Naive thymus-derived CD4-positive, alpha-beta T cell (primary cell): Measurements from ENCODE around the gene GMCL1. TPM values are rescaled to one million over a fixed set of nuclear protein-coding genes. Genes with fewer than 3 reads are reported as not detected.

Experiments
- ATAC-seq: fragments of 150-1000 bp; cut with Tn5 transposase; 2 replicates; pipeline ENCODE4 v1.10.0; 2021; ENCODE audit warnings: mild to moderate bottlenecking, moderate library complexity
- CTCF ChIA-PET: fragments of 350-600 bp; sonication (Branson Sonifier 250); formaldehyde crosslinking; loops from one replicate; lab custom pipeline; 2021; ENCODE audit warnings: antibody characterized with exemption; lab: Charles Lee
- POLR2A ChIA-PET: fragments of 350-600 bp; sonication (Branson Sonifier 250); formaldehyde crosslinking; loops from one replicate; lab custom pipeline; 2021; ENCODE audit warnings: antibody characterized with exemption, inconsistent platforms; lab: Charles Lee
- DNase-seq, 9 donors: peaks; one replicate each; pipeline versions ENCODE4 v3.0.0 to v3.0.0-alpha.2; 2020 to 2022; ENCODE audit warnings: mixed read lengths in 1 of 9
- H3K27ac ChIP-seq: one replicate; pipeline ENCODE4 v1.7.0; 2013; ENCODE audit warnings: mild to moderate bottlenecking, low read depth, low read length, moderate library complexity
- H3K27me3 ChIP-seq, 2 donors: one replicate each; pipeline ENCODE4 v1.7.0; 2013; ENCODE audit warnings: low read length in 2 of 2, mild to moderate bottlenecking in 2 of 2, moderate library complexity in 2 of 2; ENCODE audit not compliant: control insufficient read depth in 2 of 2, insufficient read depth in 2 of 2
- H3K36me3 ChIP-seq, 3 experiments: 1 replicate in 2 of 3; 2 replicates in 1 of 3; pipeline ENCODE4 v1.7.0; 2013; ENCODE audit warnings: low read length in 3 of 3, mild to moderate bottlenecking in 3 of 3, moderate library complexity in 1 of 3; ENCODE audit not compliant: insufficient read depth in 3 of 3, control insufficient read depth in 2 of 3
- H3K4me1 ChIP-seq, 2 donors: one replicate each; pipeline ENCODE4 v1.7.0; 2013; ENCODE audit warnings: low read length in 2 of 2, mild to moderate bottlenecking in 2 of 2, moderate library complexity in 1 of 2; ENCODE audit not compliant: control insufficient read depth in 2 of 2, insufficient read depth in 2 of 2
- H3K4me3 ChIP-seq: 2 replicates; pipeline ENCODE4 v1.7.0; 2013; ENCODE audit warnings: mild to moderate bottlenecking, low read length
- H3K9me3 ChIP-seq, 3 experiments: 1 replicate in 2 of 3; 2 replicates in 1 of 3; pipeline ENCODE4 v1.7.0; 2013; ENCODE audit warnings: low read length in 3 of 3; ENCODE audit not compliant: control insufficient read depth in 2 of 3
- H3K27ac Mint-ChIP-seq, 9 donors: one replicate each; pipeline ENCODE4 v1.8.0; 2020 to 2022; ENCODE audit warnings: mixed read lengths in 9 of 9, mild to moderate bottlenecking in 8 of 9, moderate library complexity in 5 of 9, inconsistent platforms in 2 of 9
- H3K27me3 Mint-ChIP-seq, 5 donors: one replicate each; pipeline ENCODE4 v1.8.0; 2021 to 2022; ENCODE audit warnings: mixed read lengths in 5 of 5, mild to moderate bottlenecking in 1 of 5
- H3K36me3 Mint-ChIP-seq, 5 donors: one replicate each; pipeline ENCODE4 v1.8.0; 2020 to 2022; ENCODE audit warnings: mixed read lengths in 5 of 5, mild to moderate bottlenecking in 3 of 5, inconsistent platforms in 1 of 5
- H3K4me1 Mint-ChIP-seq, 7 donors: one replicate each; pipeline ENCODE4 v1.8.0; 2020 to 2022; ENCODE audit warnings: mixed read lengths in 7 of 7, mild to moderate bottlenecking in 3 of 7, inconsistent platforms in 1 of 7
- H3K4me3 Mint-ChIP-seq, 10 donors: one replicate each; pipeline ENCODE4 v1.8.0; 2020 to 2022; ENCODE audit warnings: mild to moderate bottlenecking in 10 of 10, mixed read lengths in 10 of 10, moderate library complexity in 6 of 10, inconsistent platforms in 2 of 10
- H3K9me3 Mint-ChIP-seq, 11 donors: one replicate each; pipeline ENCODE4 v1.8.0; 2020 to 2022; ENCODE audit warnings: mixed read lengths in 11 of 11, mild to moderate bottlenecking in 4 of 11, inconsistent platforms in 1 of 11, moderate library complexity in 1 of 11
- intact Hi-C, 2 donors: fragments of 100-400 bp; cut with micrococcal nuclease; formaldehyde crosslinking; loops; one replicate each; pipeline ENCODE4 v1.15.1; 2023
- polyA plus RNA-seq, 2 donors: library from polyadenylated mRNA; unstranded; fragments of 300-500 nt; fragmentation: Illumina TruSeq; gene quantifications; one replicate each; pipeline ENCODE4 v1.2.3, GENCODE V29; 2021
- total RNA-seq, 6 experiments: library from RNA in 5 of 6; stranded (reverse) in 5 of 6; gene quantifications; 1 replicate in 5 of 6; 2 replicates in 1 of 6; pipeline ENCODE4 v1.2.3 and lab custom pipeline; 2021 to 2026

GMCL1 gene, protein sequence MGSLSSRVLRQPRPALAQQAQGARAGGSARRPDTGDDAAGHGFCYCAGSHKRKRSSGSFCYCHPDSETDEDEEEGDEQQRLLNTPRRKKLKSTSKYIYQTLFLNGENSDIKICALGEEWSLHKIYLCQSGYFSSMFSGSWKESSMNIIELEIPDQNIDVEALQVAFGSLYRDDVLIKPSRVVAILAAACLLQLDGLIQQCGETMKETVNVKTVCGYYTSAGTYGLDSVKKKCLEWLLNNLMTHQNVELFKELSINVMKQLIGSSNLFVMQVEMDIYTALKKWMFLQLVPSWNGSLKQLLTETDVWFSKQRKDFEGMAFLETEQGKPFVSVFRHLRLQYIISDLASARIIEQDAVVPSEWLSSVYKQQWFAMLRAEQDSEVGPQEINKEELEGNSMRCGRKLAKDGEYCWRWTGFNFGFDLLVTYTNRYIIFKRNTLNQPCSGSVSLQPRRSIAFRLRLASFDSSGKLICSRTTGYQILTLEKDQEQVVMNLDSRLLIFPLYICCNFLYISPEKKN
- total RNA-seq (10 to 100 TPM; 24.9 to 30.5 (median 27.3) TPM), polyA plus RNA-seq (10 to 100 TPM; 25.5 to 32.0 TPM), total RNA-seq (lab: John Stamatoyannopoulos, UW) (37.2 reads per million, percentile 64 among the genes with 10 or more reads in this experiment)

DNA sequence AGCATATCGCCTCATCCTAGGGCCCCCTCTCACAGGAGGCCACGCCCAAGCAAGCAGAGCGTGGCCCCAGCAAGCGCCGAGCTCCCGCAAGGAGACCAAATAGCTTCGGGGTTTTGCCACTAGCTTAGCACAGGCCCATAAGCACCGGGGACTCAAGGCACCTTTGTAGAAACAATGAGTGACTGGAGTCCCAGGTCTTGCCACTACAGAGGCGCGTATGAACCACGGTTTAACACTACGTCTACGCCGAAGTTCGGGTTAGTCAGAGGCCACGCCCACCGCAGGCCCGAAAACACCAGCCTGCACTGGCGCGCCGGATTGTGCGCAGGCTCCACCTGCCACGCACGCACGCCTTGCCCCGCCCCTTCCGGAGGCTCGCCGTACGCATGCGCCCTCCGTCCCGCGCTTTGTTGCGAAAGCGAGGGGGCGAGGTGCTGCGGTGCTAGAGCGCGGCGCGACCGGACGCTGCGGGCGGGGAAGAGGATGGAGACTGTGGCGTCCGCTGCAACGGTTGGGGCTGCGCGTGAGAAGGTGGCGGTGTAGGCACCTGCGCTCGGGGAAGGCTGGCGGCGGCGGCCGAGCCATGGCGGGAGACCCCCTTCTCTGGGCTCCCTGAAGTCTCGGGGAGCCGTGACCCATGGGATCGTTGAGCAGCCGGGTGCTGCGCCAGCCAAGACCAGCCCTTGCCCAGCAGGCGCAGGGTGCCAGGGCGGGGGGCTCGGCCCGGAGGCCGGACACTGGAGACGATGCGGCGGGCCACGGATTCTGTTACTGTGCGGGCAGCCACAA, at the start of gene GMCL1:
TSS of gene GMCL1 (plus strand) at position 405 of the 789 bp plus-strand sequence. CDS start at position 638, 233 bp downstream.
- no peaks in the 10 kb centered on the region for H3K9me3 ChIP-seq
- H3K27ac Mint-ChIP-seq, result peak within 1 kb of the TSS; percentile 89 to 97 (median 95)
- peaks cover 10 to 17% of the 10 kb centered on the region in 2 donors for H3K4me1 ChIP-seq

DNA sequence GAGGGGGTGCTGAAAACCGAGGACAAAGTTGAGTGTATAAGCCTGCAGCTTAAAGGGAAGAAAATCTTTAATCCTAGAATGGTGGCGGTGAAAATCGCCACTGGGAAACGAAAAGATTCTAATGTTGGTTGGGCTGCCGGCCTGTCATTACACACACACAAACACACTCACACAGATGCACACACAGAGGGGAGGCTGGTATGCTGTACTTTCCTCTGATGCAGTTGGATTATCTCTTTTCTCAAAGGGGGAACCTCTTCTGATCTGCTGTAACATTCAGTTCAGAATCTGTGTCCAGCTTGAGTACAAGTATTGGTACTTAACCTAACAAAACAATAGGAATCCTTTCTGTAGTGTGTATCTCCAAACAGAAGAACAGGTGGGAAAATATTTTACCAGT, 48.5 kb upstream of the GMCL1 start:
- H3K27me3 ChIP-seq, result no peaks in the 10 kb centered on the region
- intact Hi-C loops, result no loop called here
- Mint-ChIP-seq H3K27me3 (no peaks in the 10 kb centered on the region), H3K4me3 (no peak overlapping the region), H3K27ac (peak overlapping the region in 1 of 9 donors; percentile 44), H3K9me3 (peaks cover 0 to 13% (median 0%) of the 10 kb centered on the region in 11 donors), H3K4me1 (peaks cover 0 to 27% (median 4%) of the 10 kb centered on the region in 7 donors), H3K36me3 (peaks cover 0 to 40% (median 0%) of the 10 kb centered on the region in 5 donors)
- no peak overlapping the region for H3K4me3 ChIP-seq
- CTCF ChIA-PET, result no interaction called here
- ATAC-seq (no peak), DNase-seq (no peak)
- POLR2A ChIA-PET, result no interaction called here
- H3K4me1 ChIP-seq, result no peaks in the 10 kb centered on the region
- peaks cover 0 to 4% (median 0%) of the 10 kb centered on the region in 3 experiments for H3K9me3 ChIP-seq
- H3K36me3 ChIP-seq, result no peaks in the 10 kb centered on the region
- no peak overlapping the region for H3K27ac ChIP-seq

More for the DNA sequence above, at the start of gene GMCL1:
- Histone ChIP-seq H3K36me3 (peaks cover 0 to 5% (median 0%) of the 10 kb centered on the region in 3 experiments), H3K27ac (peak within 1 kb of the TSS; percentile 88), H3K4me3 (peak within 1 kb of the TSS; percentile 81), H3K27me3 (no peaks in the 10 kb centered on the region)
- Mint-ChIP-seq H3K9me3 (peaks cover 0 to 2% (median 0%) of the 10 kb centered on the region in 11 donors), H3K36me3 (peaks cover 0 to 9% (median 5%) of the 10 kb centered on the region in 5 donors), H3K4me3 (peak within 1 kb of the TSS; percentile 83 to 97 (median 94)), H3K27me3 (no peaks in the 10 kb centered on the region), H3K4me1 (peaks cover 31 to 61% (median 54%) of the 10 kb centered on the region in 7 donors)
- DNase-seq (peak; percentile 98 to 100 (median 99)), ATAC-seq (peak; percentile 97)
- POLR2A ChIA-PET, result interaction anchor here (0.6 to 2.0 kb wide), 12 partner anchors 12 to 464 kb away, joined by 3 to 7 read pairs (median 3); partner anchors contain the start of genes AAK1 and SNRPG
- CTCF ChIA-PET, result interaction anchor here (1.1 kb wide), 1 partner anchor 392 kb away, joined by 3 read pairs; the partner anchor contains the start of gene NFU1
- intact Hi-C loops, result loop anchor here (1.0 to 10.0 kb wide), 18 partner anchors 12 to 1165 kb away; partner anchors contain the start of genes GFPT1 (in 2 of the 2), SNRNP27 (in 2 of the 2), ANXA4 (in 1 of the 2) and ARHGAP25 (in 1 of the 2)

DNA sequence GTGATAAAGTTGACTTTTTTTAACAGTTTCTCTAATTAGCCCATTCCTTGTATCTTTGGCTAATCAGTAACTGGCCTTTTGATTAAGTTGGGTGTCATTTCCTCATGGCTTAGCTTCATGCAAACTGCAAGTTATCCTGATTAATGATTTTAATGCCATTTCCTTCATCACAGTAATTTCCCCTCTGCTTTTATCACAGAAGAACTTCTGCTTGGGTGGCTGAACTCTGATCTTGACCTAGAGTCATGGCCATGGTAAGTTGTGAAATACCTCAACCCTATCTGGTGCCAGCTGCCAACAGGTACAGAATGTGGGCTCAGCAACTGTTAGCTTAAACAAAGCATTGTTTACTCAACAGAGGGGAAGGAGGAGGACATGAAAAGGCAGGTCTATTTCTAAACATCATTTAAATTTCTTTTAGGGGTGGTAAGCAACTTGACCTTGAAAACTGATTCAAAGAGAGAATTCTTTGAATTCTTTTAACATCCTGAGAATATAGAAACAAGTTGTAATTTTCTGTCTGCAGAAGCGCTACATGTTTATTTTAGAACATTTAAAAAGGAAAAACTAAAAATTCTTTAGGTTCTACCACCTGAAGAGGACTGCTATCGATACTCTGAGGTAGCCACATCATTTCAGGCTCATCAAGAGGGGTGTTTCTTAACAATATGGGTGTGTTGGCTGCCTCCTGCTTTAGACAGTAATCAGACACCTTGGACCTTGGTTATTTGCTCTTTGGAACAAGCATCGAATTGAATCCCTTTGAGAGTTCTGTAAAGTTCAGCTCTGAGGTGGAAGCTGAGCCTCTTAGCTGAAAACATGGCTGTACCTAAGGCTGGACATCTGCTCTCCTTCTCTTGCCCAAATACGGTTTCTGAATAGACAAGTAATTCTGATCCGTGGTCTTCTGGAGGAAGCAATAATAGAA, 47.9 kb upstream of the GMCL1 start:
- ATAC-seq, result peak; percentile 50
- intact Hi-C loops, result no loop called here
- Histone ChIP-seq H3K9me3 (no peaks in the 10 kb centered on the region), H3K27ac (no peak overlapping the region), H3K27me3 (no peaks in the 10 kb centered on the region), H3K4me3 (no peak overlapping the region), H3K36me3 (no peaks in the 10 kb centered on the region), H3K4me1 (no peaks in the 10 kb centered on the region)
- Mint-ChIP-seq H3K36me3 (peaks cover 0 to 38% (median 3%) of the 10 kb centered on the region in 5 donors), H3K27ac (no peak overlapping the region), H3K4me1 (peaks cover 0 to 24% (median 0%) of the 10 kb centered on the region in 7 donors), H3K27me3 (no peaks in the 10 kb centered on the region), H3K9me3 (peaks cover 0 to 7% (median 0%) of the 10 kb centered on the region in 11 donors), H3K4me3 (no peak overlapping the region)
- no peak for DNase-seq
- ChIA-PET CTCF (no interaction called here), POLR2A (no interaction called here)

DNA sequence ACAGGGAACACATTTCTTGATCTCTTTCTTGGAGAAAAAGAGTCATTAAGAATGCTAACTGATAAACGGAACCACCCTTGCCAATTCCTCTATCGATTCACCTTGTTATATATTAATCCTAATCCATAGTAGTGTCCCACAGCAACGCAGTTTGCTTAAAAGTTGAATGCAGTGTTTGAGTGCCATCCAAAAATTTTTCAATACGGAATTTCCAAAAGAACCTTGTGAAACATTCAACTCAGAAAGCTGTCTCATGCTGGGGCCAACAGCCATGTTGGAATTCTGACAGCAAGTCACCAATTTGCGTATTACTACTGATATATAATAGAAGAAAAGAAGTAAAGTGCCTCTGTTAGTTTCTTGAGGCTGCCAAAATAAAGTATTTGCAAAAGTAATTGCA, 45.2 kb upstream of the GMCL1 start:
- H3K27me3 Mint-ChIP-seq, result no peaks in the 10 kb centered on the region
- H3K4me3 ChIP-seq, result no peak overlapping the region
- no peak overlapping the region for H3K27ac Mint-ChIP-seq
- H3K9me3 Mint-ChIP-seq, result no peaks in the 10 kb centered on the region
- H3K4me1 Mint-ChIP-seq, result peaks cover 0 to 23% (median under 1%) of the 10 kb centered on the region in 7 donors
- ChIA-PET POLR2A (no interaction called here), CTCF (no interaction called here)
- no peak overlapping the region for H3K4me3 Mint-ChIP-seq
- no peaks in the 10 kb centered on the region for H3K9me3 ChIP-seq
- no peak overlapping the region for H3K27ac ChIP-seq
- H3K36me3 Mint-ChIP-seq, result peaks cover 0 to 36% (median 10%) of the 10 kb centered on the region in 5 donors
- H3K36me3 ChIP-seq, result no peaks in the 10 kb centered on the region
- no peaks in the 10 kb centered on the region for H3K4me1 ChIP-seq
- H3K27me3 ChIP-seq, result no peaks in the 10 kb centered on the region
- no peak for ATAC-seq
- intact Hi-C loops, result no loop called here
- no peak for DNase-seq

DNA sequence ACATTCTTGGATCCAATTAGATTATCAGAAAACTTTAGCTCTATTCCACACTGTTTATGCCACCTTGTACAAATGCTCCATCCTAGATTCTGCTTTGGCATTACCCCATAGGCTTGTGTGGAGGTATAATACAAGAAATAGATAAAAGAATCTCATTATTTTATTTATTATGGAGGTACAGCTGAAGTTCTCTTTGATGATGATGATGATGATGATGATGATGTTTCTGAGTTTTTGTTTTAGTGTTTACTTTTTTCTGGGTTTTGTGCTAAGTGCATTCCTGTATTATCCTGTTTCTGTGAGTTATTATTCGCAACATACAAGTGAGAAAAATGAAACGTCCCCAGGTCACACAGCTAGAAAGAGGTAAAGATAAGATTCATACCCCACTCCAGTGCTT, 44.1 kb upstream of the GMCL1 start:
- Histone ChIP-seq H3K9me3 (no peaks in the 10 kb centered on the region), H3K4me1 (no peaks in the 10 kb centered on the region), H3K36me3 (no peaks in the 10 kb centered on the region), H3K4me3 (no peak overlapping the region), H3K27me3 (no peaks in the 10 kb centered on the region), H3K27ac (no peak overlapping the region)
- ChIA-PET POLR2A (no interaction called here), CTCF (interaction anchor here (1.6 kb wide), 1 partner anchor 30 kb away, joined by 3 read pairs; no protein-coding TSS in a partner anchor)
- Mint-ChIP-seq H3K27me3 (no peaks in the 10 kb centered on the region), H3K9me3 (no peaks in the 10 kb centered on the region), H3K4me3 (no peak overlapping the region), H3K27ac (peak overlapping the region in 1 of 9 donors; percentile 1), H3K36me3 (peaks cover 0 to 32% (median 11%) of the 10 kb centered on the region in 5 donors), H3K4me1 (peaks cover 7 to 27% (median 10%) of the 10 kb centered on the region in 7 donors)
- no peak for DNase-seq
- intact Hi-C loops, result no loop called here
- no peak for ATAC-seq
